ENCODE measurements around the gene PCSK2. TPM values are rescaled to one million over a fixed set of nuclear protein-coding genes. Genes with fewer than 3 reads are reported as not detected.

PCSK2 gene
- polyA plus RNA-seq, 3 donors: not detected

- WGBS (ENCODE audit: insufficient coverage): 91% methylated on average over 11 of the region's 11 CpGs
These were observed 253.9 kb downstream of the PCSK2 start for GRCh38 chr20:17480696-17481095.

GRCh38 chr20:17481661-17482060 is 254.8 kb downstream of the PCSK2 start:
- no peak for TF ChIP-seq CTCF (IDR thresholded peaks at IDR 0.05)
- Mint-ChIP-seq H3K4me3 (no peak overlapping the region), H3K9me3 (peaks cover 0 to 6% (median 0%) of the 10 kb centered on the region in 7 donors), H3K27ac (no peak overlapping the region), H3K36me3 (no peaks in the 10 kb centered on the region), H3K27me3 (ENCODE audit: low read depth in 3 of 3) (peaks cover 2 to 7% (median 5%) of the 10 kb centered on the region in 3 donors), H3K4me1 (no peaks in the 10 kb centered on the region)
- Histone ChIP-seq H3K9ac (ENCODE audit: insufficient read depth, low read length, poor library complexity, severe bottlenecking) (no peak overlapping the region), H3K36me3 (replicated peaks in 1 of 2; ENCODE audit: control insufficient read depth in 1 of 2, insufficient read depth in 2 of 2, low read length in 2 of 2) (no peaks in the 10 kb centered on the region), H3K4me2 (replicated peaks; ENCODE audit: extremely low read depth, low read length, poor library complexity, severe bottlenecking) (no peak overlapping the region), H3K4me3 (replicated peaks in 1 of 3; ENCODE audit: low read depth in 2 of 3, low read length in 3 of 3) (no peak overlapping the region), H3K27me3 (ENCODE audit: control insufficient read depth in 2 of 2, insufficient read depth in 2 of 2, low read length in 2 of 2) (peaks cover 0 to 3% of the 10 kb centered on the region in 2 donors), H3K79me2 (ENCODE audit: insufficient read depth, low read length) (no peaks in the 10 kb centered on the region), H3K4me1 (ENCODE audit: control insufficient read depth in 1 of 2, insufficient read depth in 2 of 2, low read length in 2 of 2) (no peaks in the 10 kb centered on the region), H3K9me3 (replicated peaks in 1 of 2; ENCODE audit: control insufficient read depth in 1 of 2, insufficient read depth in 1 of 2, low read length in 2 of 2) (no peaks in the 10 kb centered on the region), H2AFZ (ENCODE audit: insufficient read depth, low read depth, low read length, poor library complexity, severe bottlenecking) (no peak overlapping the region), H3K27ac (ENCODE audit: low read depth in 1 of 2, low read length in 2 of 2) (no peak overlapping the region), H4K20me1 (ENCODE audit: insufficient read depth, low read length) (no peaks in the 10 kb centered on the region)
- intact Hi-C loops (cut with micrococcal nuclease): no loop called here
- no peak for DNase-seq
- WGBS (ENCODE audit: insufficient coverage): 95% methylated on average over 16 of the region's 16 CpGs

More at GRCh38 chr20:17480696-17481095, 253.9 kb downstream of the PCSK2 start:
- Histone ChIP-seq H3K36me3 (replicated peaks in 1 of 2; ENCODE audit: control insufficient read depth in 1 of 2, insufficient read depth in 2 of 2, low read length in 2 of 2) (no peaks in the 10 kb centered on the region), H3K27ac (ENCODE audit: low read depth in 1 of 2, low read length in 2 of 2) (no peak overlapping the region), H2AFZ (ENCODE audit: insufficient read depth, low read depth, low read length, poor library complexity, severe bottlenecking) (no peak overlapping the region), H3K9ac (ENCODE audit: insufficient read depth, low read length, poor library complexity, severe bottlenecking) (no peak overlapping the region), H3K4me2 (replicated peaks; ENCODE audit: extremely low read depth, low read length, poor library complexity, severe bottlenecking) (no peak overlapping the region), H4K20me1 (ENCODE audit: insufficient read depth, low read length) (no peaks in the 10 kb centered on the region), H3K27me3 (ENCODE audit: control insufficient read depth in 2 of 2, insufficient read depth in 2 of 2, low read length in 2 of 2) (peaks cover 0 to 3% of the 10 kb centered on the region in 2 donors), H3K4me1 (ENCODE audit: control insufficient read depth in 1 of 2, insufficient read depth in 2 of 2, low read length in 2 of 2) (no peaks in the 10 kb centered on the region), H3K4me3 (replicated peaks in 1 of 3; ENCODE audit: low read depth in 2 of 3, low read length in 3 of 3) (no peak overlapping the region), H3K79me2 (ENCODE audit: insufficient read depth, low read length) (no peaks in the 10 kb centered on the region), H3K9me3 (replicated peaks in 1 of 2; ENCODE audit: control insufficient read depth in 1 of 2, insufficient read depth in 1 of 2, low read length in 2 of 2) (no peaks in the 10 kb centered on the region)
- Mint-ChIP-seq H3K9me3 (peaks cover 0 to 6% (median 0%) of the 10 kb centered on the region in 7 donors), H3K36me3 (no peaks in the 10 kb centered on the region), H3K27me3 (ENCODE audit: low read depth in 3 of 3) (peaks cover 1 to 7% (median 2%) of the 10 kb centered on the region in 3 donors), H3K4me3 (no peak overlapping the region), H3K27ac (no peak overlapping the region), H3K4me1 (no peaks in the 10 kb centered on the region)
- TF ChIP-seq CTCF (IDR thresholded peaks at IDR 0.05): no peak
- no peak for DNase-seq
- intact Hi-C loops (cut with micrococcal nuclease): no loop called here

Data from CD14-positive monocyte (primary cell).